DMS53 treated with DMSO at 0.1 percent for 48 hours (cell line): Measurements from ENCODE around the gene NEU3.

Experiments
- DNase-seq: peaks from one replicate; lab custom pipeline; 2025; ENCODE audit not compliant: unreplicated experiment; lab: John Stamatoyannopoulos, UW

Gene NEU3

GRCh38 chr11:75056814-75057213 is 68.1 kb downstream of the NEU3 start:
- DNase-seq = no peak

GRCh38 chr11:75059299-75059698 is 70.6 kb downstream of the NEU3 start:
- DNase-seq = no peak

DNA sequence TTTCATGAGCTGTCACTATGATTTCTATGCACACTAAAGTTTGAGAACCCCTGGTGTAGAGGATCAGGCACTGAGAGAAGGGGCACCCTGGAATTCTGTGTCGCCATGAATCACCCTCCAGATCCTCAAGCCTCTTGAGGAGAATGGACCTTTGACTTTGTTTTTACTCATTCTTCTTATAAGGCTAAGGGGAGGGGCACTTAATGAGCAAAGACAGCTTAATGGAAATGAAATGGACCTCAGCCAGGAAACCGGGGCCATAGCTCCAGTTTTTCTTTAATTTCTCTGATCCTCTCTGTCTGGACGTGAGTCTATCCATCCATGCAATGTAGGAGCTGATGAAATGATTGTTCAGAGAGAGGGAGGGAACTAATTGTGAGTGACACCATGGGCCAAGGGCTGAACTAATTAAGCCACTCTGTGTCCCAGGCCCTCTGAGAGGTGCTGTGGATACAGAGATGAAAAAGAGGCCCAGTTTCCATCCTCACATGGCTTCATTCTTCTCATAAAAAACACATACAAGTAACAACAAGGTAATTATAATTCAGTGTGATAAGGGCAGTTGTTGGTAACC is 75.1 kb downstream of the NEU3 start:
- no peak for DNase-seq

GRCh38 chr11:75066061-75066460 is 77.3 kb downstream of the NEU3 start:
- no peak for DNase-seq
